Suprapubic skin (tissue), 3 donors: Measurements from ENCODE around the gene POLR2C.

Experiments used
- POLR2A ChIP-seq, 2 donors: fragments of 450-650 bp; IDR thresholded peaks; one replicate each; pipeline ENCODE4 v1.6.1; 2017; ENCODE audit warnings: antibody characterized with exemption in 2 of 2, mild to moderate bottlenecking in 2 of 2, moderate library complexity in 2 of 2
- TF ChIP-seq, protein P1 (sequence below), 2 donors: fragments of 200-600 bp in 1 of 2; fragments of 450-650 bp in 1 of 2; sonication (generic) in 1 of 2; IDR thresholded peaks; one replicate each; pipeline ENCODE4 v1.5.1; 2016 to 2019; ENCODE audit warnings: antibody characterized with exemption in 2 of 2, mild to moderate bottlenecking in 1 of 2, moderate library complexity in 1 of 2

- no peak for TF ChIP-seq POLR2A (IDR thresholded peaks at IDR 0.05)
- TF ChIP-seq, protein P1, sequence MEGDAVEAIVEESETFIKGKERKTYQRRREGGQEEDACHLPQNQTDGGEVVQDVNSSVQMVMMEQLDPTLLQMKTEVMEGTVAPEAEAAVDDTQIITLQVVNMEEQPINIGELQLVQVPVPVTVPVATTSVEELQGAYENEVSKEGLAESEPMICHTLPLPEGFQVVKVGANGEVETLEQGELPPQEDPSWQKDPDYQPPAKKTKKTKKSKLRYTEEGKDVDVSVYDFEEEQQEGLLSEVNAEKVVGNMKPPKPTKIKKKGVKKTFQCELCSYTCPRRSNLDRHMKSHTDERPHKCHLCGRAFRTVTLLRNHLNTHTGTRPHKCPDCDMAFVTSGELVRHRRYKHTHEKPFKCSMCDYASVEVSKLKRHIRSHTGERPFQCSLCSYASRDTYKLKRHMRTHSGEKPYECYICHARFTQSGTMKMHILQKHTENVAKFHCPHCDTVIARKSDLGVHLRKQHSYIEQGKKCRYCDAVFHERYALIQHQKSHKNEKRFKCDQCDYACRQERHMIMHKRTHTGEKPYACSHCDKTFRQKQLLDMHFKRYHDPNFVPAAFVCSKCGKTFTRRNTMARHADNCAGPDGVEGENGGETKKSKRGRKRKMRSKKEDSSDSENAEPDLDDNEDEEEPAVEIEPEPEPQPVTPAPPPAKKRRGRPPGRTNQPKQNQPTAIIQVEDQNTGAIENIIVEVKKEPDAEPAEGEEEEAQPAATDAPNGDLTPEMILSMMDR (IDR thresholded peaks at IDR 0.05), result no peak
Observed at GRCh38 chr16:57504491-57504890, 42.0 kb downstream of the POLR2C start.
